ENCODE results near the gene FAF2. TPM values are rescaled to one million over a fixed set of nuclear protein-coding genes. Genes with fewer than 3 reads are reported as not detected.

FAF2 gene
- total and polyA plus RNA-seq, 11 donors = 6.6 to 20.8 (median 13.6) TPM

- Histone ChIP-seq H3K4me1 (peaks cover 15 to 71% (median 47%) of the 10 kb centered on the region in 12 donors), H3K27ac (peak overlapping the region in 3 of 12 donors; percentile 97 to 100 (median 99))
- DNase-seq = peak in 2 of 5 donors; percentile 2 to 7
Observed at GRCh38 chr5:176538989-176539384, 90.8 kb downstream of the FAF2 start.

GRCh38 chr5:176540476-176540899, 92.3 kb downstream of the FAF2 start:
- Histone ChIP-seq H3K36me3 (no peaks in the 10 kb centered on the region), H3K27me3 (no peaks in the 10 kb centered on the region), H3K27ac (peak overlapping the region in 1 of 12 donors; percentile 90), H3K4me1 (peaks cover under 1 to 67% (median 33%) of the 10 kb centered on the region in 12 donors), H3K9me3 (no peaks in the 10 kb centered on the region), H3K4me3 (no peak overlapping the region)
- no peak for ATAC-seq
- intact Hi-C loops (cut with DNase I) = loop anchor here in 6 of 10 donors (5.0 to 10.0 kb wide), 4 partner anchors 93 to 126 kb away; partner anchors contain the start of genes CLTB (in 4 of the 6) and FAF2 (in 3 of the 6)
- TF ChIP-seq CTCF (IDR thresholded peaks at IDR 0.05) = no peak
- no peak for TF ChIP-seq POLR2A (IDR thresholded peaks at IDR 0.05)
- peak in 1 of 5 donors; percentile 13 for DNase-seq
- 85 to 90% (median 90%) methylated on average over 8 of the region's 8 CpGs for WGBS, 4 donors

More at GRCh38 chr5:176538989-176539384, 90.8 kb downstream of the FAF2 start:
- TF ChIP-seq POLR2A (IDR thresholded peaks at IDR 0.05) (no peak), CTCF (IDR thresholded peaks at IDR 0.05) (no peak)
- Histone ChIP-seq H3K4me3 (no peak overlapping the region), H3K27me3 (no peaks in the 10 kb centered on the region), H3K36me3 (no peaks in the 10 kb centered on the region), H3K9me3 (no peaks in the 10 kb centered on the region)
- intact Hi-C loops (cut with DNase I) = loop anchor here in 6 of 10 donors (5.0 to 10.0 kb wide), 6 partner anchors 92 to 466 kb away; partner anchors contain the start of genes FAF2 (in 4 of the 6), CLTB (in 2 of the 6), ARL10 (in 1 of the 6) and HIGD2A (in 1 of the 6)
- WGBS, 4 donors = 25 to 41% (median 29%) methylated on average over 5 of the region's 5 CpGs
- ATAC-seq = no peak

GRCh38 chr5:176540956-176541337, 92.8 kb downstream of the FAF2 start:
- peak overlapping the region in 1 of 12 donors; percentile 75 for H3K4me3 ChIP-seq
- ATAC-seq (no peak), DNase-seq (peak in 1 of 5 donors; percentile 13)
- H3K27me3 ChIP-seq = no peaks in the 10 kb centered on the region
- WGBS, 4 donors = 85 to 98% (median 89%) methylated on average over 8 of the region's 8 CpGs
- TF ChIP-seq CTCF (IDR thresholded peaks at IDR 0.05) (no peak), POLR2A (IDR thresholded peaks at IDR 0.05) (no peak)
- no peaks in the 10 kb centered on the region for H3K36me3 ChIP-seq
- H3K9me3 ChIP-seq = no peaks in the 10 kb centered on the region
- intact Hi-C loops (cut with DNase I) = loop anchor here in 6 of 10 donors (5.0 to 10.0 kb wide), 4 partner anchors 94 to 126 kb away; partner anchors contain the start of genes CLTB (in 4 of the 6) and FAF2 (in 3 of the 6)
- peaks cover 0 to 62% (median 29%) of the 10 kb centered on the region in 12 donors for H3K4me1 ChIP-seq
- H3K27ac ChIP-seq = peak overlapping the region in 7 of 12 donors; percentile 73 to 98 (median 83)

- DNase-seq = peak in 4 of 5 donors; percentile 65 to 70 (median 66)
- no peaks in the 10 kb centered on the region for H3K36me3 ChIP-seq
- peak overlapping the region; percentile 26 to 98 (median 84) for H3K27ac ChIP-seq
- no peaks in the 10 kb centered on the region for H3K27me3 ChIP-seq
- 50 to 59% (median 56%) methylated on average over 11 to 12 of the region's 12 CpGs for WGBS, 4 donors
- H3K9me3 ChIP-seq = no peaks in the 10 kb centered on the region
- peak overlapping the region in 5 of 12 donors; percentile 7 to 80 (median 75) for H3K4me3 ChIP-seq
- no peak for ATAC-seq
- intact Hi-C loops (cut with DNase I) = loop anchor here in 7 of 10 donors (2.0 to 10.0 kb wide), 5 partner anchors 94 to 127 kb away; partner anchors contain the start of genes CLTB (in 4 of the 7) and FAF2 (in 3 of the 7)
- TF ChIP-seq POLR2A (IDR thresholded peaks at IDR 0.05) (no peak), CTCF (IDR thresholded peaks at IDR 0.05) (no peak)
- H3K4me1 ChIP-seq = peaks cover 0 to 57% (median 29%) of the 10 kb centered on the region in 12 donors
Observed at GRCh38 chr5:176541338-176542134, 93.4 kb downstream of the FAF2 start.
